HG03159 (cell line): ENCODE results near the gene KLHL26.

Source experiments
- ATAC-seq: cut with Tn5 transposase; IDR thresholded peaks from one replicate; pipeline ENCODE4 v1.9.1; 2021; ENCODE audit warnings: mild to moderate bottlenecking, moderate library complexity; ENCODE audit not compliant: unreplicated experiment

The KLHL26 gene

GRCh38 chr19:18646535-18647370 lies 9.9 kb downstream of the KLHL26 start:
- no peak for ATAC-seq

GRCh38 chr19:18647371-18647767 lies 10.5 kb downstream of the KLHL26 start:
- no peak for ATAC-seq

GRCh38 chr19:18647807-18648206 lies 11.0 kb downstream of the KLHL26 start:
- ATAC-seq, result no peak

GRCh38 chr19:18648973-18649315 lies 12.1 kb downstream of the KLHL26 start:
- no peak for ATAC-seq

GRCh38 chr19:18649371-18650020 lies 12.7 kb downstream of the KLHL26 start:
- no peak for ATAC-seq

- no peak for ATAC-seq
These were observed 13.2 kb downstream of the KLHL26 start for GRCh38 chr19:18650021-18650390.

- ATAC-seq, result no peak
These were observed 13.7 kb downstream of the KLHL26 start for GRCh38 chr19:18650468-18651041.

- ATAC-seq, result no peak
These were observed 14.5 kb downstream of the KLHL26 start for GRCh38 chr19:18651300-18651699.

GRCh38 chr19:18651733-18652132 lies 14.9 kb downstream of the KLHL26 start:
- no peak for ATAC-seq

- ATAC-seq, result no peak
These were observed 17.0 kb downstream of the KLHL26 start for GRCh38 chr19:18653853-18654252.

- no peak for ATAC-seq
These were observed 17.6 kb downstream of the KLHL26 start for GRCh38 chr19:18654469-18654868.

- ATAC-seq, result no peak
These were observed 18.5 kb downstream of the KLHL26 start for GRCh38 chr19:18655173-18655844.

GRCh38 chr19:18656337-18657086 lies 19.7 kb downstream of the KLHL26 start:
- no peak for ATAC-seq

- ATAC-seq, result no peak
These were observed 20.9 kb downstream of the KLHL26 start for GRCh38 chr19:18657590-18658365.

- ATAC-seq, result no peak
These were observed 21.6 kb downstream of the KLHL26 start for GRCh38 chr19:18658366-18658855.

- ATAC-seq, result no peak
These were observed 22.6 kb downstream of the KLHL26 start for GRCh38 chr19:18659281-18660050.

GRCh38 chr19:18660051-18660910 lies 23.5 kb downstream of the KLHL26 start:
- no peak for ATAC-seq

- no peak for ATAC-seq
These were observed 24.3 kb downstream of the KLHL26 start for GRCh38 chr19:18660939-18661670.
